Measurements from ENCODE around the gene SLIT3. TPM values are rescaled to one million over a fixed set of nuclear protein-coding genes. Genes with fewer than 3 reads are reported as not detected.

SLIT3 gene
- total RNA-seq, 2 experiments from 2014 or later, result not detected

GRCh38 chr5:168984135-168984675, 316.7 kb downstream of the SLIT3 start:
- H3K36me3 Mint-ChIP-seq (ENCODE audit: low read depth), result no peaks in the 10 kb centered on the region
- no peak overlapping the region for H3K4me3 Mint-ChIP-seq
- ChIA-PET POLR2A (no interaction called here), CTCF (no interaction called here)
- DNase-seq, result no peak
- no peak overlapping the region for H3K27ac Mint-ChIP-seq
- no peaks in the 10 kb centered on the region for H3K4me1 Mint-ChIP-seq
- H3K9me3 Mint-ChIP-seq, result no peaks in the 10 kb centered on the region
- peaks cover 15% of the 10 kb centered on the region for H3K27me3 Mint-ChIP-seq

GRCh38 chr5:168979135-168979534, 321.8 kb downstream of the SLIT3 start:
- no peak for DNase-seq
- H3K27me3 Mint-ChIP-seq, result peaks cover 7% of the 10 kb centered on the region
- no peaks in the 10 kb centered on the region for H3K9me3 Mint-ChIP-seq
- ChIA-PET CTCF (interaction anchor here (1.7 kb wide), 1 partner anchor 9 kb away, joined by 5 read pairs; no protein-coding TSS in a partner anchor), POLR2A (no interaction called here)
- H3K27ac Mint-ChIP-seq, result no peak overlapping the region
- H3K4me1 Mint-ChIP-seq, result no peaks in the 10 kb centered on the region
- H3K36me3 Mint-ChIP-seq (ENCODE audit: low read depth), result no peaks in the 10 kb centered on the region
- H3K4me3 Mint-ChIP-seq, result no peak overlapping the region

DNA sequence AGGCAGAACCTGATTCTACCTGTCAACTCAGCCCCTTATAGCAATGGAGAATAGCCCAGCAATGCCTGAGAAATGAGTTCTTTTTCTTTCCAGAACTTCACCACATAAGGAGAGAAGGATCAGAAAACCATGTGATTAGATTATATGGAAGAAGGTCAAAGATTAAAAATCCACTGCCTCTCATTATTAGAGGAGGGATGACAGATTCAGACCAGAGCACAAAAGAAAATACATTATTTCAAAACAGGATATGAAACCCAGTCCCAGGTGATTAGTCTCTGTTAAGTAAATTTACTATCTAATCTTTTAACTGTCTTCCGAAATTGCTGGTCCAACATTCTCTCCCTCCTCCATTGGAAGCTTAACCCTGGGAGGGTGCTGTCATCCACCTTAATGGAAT, 322.4 kb downstream of the SLIT3 start:
- Mint-ChIP-seq H3K9me3 (no peaks in the 10 kb centered on the region), H3K27me3 (peaks cover 9% of the 10 kb centered on the region), H3K36me3 (ENCODE audit: low read depth) (no peaks in the 10 kb centered on the region), H3K27ac (no peak overlapping the region), H3K4me3 (no peak overlapping the region), H3K4me1 (no peaks in the 10 kb centered on the region)
- DNase-seq, result no peak
- ChIA-PET POLR2A (no interaction called here), CTCF (interaction anchor here (1.7 kb wide), 1 partner anchor 9 kb away, joined by 5 read pairs; no protein-coding TSS in a partner anchor)

GRCh38 chr5:168978015-168978414, 322.9 kb downstream of the SLIT3 start:
- ChIA-PET CTCF (interaction anchor here (1.7 kb wide), 1 partner anchor 10 kb away, joined by 5 read pairs; no protein-coding TSS in a partner anchor), POLR2A (no interaction called here)
- DNase-seq, result no peak
- peaks cover 10% of the 10 kb centered on the region for H3K27me3 Mint-ChIP-seq
- no peaks in the 10 kb centered on the region for H3K4me1 Mint-ChIP-seq
- H3K27ac Mint-ChIP-seq, result no peak overlapping the region
- no peak overlapping the region for H3K4me3 Mint-ChIP-seq
- H3K36me3 Mint-ChIP-seq (ENCODE audit: low read depth), result no peaks in the 10 kb centered on the region
- no peaks in the 10 kb centered on the region for H3K9me3 Mint-ChIP-seq

DNA sequence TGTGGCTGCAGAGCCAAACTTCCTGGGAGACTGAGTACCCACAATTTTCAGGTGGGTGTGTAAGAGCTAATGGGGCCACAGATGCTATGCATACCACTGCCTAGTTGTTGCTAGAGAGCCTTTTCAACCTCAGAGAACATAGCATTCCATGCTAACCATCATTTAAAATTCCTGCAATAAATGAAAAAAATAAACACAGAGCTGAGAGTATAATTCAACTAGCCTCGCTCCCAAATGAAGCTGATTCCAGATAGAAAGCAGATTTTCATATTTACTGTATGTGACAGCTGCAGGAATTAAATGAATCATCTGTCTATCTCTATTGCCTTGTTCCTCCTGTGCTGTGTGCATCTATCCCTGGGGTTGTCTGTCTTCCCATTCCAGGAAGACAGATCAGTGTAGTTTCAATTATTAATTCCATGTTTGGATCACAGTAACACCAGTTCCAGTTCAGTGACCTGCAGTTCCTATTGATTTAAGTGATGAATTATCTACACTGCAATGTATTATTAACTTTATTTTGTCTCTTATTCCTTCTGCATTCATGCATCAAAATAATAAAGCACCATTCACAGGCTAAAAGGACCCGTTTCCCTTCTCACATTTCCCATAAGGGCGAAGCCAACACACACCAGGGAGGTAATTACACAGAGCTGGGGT, 324.5 kb downstream of the SLIT3 start:
- Mint-ChIP-seq H3K9me3 (no peaks in the 10 kb centered on the region), H3K27ac (no peak overlapping the region), H3K36me3 (ENCODE audit: low read depth) (no peaks in the 10 kb centered on the region), H3K4me1 (no peaks in the 10 kb centered on the region), H3K27me3 (peaks cover 10% of the 10 kb centered on the region), H3K4me3 (no peak overlapping the region)
- POLR2A ChIA-PET, result no interaction called here
- no peak for DNase-seq
- CTCF ChIA-PET, result no interaction called here

DNA sequence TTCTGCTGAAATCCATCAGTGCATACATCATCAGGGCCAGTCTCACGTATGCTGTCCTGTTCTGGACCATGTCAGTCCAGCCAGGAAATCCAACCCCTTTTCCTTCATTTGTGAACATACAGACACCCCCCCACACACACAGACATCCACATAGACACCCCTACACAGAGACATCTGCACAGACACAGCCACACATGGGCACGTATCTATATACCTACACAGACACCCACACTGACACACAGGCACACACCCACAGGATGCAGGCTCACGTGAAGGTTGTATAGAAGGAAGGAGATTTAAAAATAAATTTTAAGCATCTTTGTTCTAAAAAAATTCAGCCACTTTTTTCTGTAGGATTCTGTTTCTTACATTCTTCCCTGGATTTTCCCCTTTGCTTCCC, 325.6 kb downstream of the SLIT3 start:
- no peak for DNase-seq
- Mint-ChIP-seq H3K27ac (no peak overlapping the region), H3K4me3 (no peak overlapping the region), H3K36me3 (ENCODE audit: low read depth) (no peaks in the 10 kb centered on the region), H3K27me3 (peaks cover 5% of the 10 kb centered on the region), H3K9me3 (no peaks in the 10 kb centered on the region), H3K4me1 (no peaks in the 10 kb centered on the region)
- ChIA-PET CTCF (no interaction called here), POLR2A (no interaction called here)

DNA sequence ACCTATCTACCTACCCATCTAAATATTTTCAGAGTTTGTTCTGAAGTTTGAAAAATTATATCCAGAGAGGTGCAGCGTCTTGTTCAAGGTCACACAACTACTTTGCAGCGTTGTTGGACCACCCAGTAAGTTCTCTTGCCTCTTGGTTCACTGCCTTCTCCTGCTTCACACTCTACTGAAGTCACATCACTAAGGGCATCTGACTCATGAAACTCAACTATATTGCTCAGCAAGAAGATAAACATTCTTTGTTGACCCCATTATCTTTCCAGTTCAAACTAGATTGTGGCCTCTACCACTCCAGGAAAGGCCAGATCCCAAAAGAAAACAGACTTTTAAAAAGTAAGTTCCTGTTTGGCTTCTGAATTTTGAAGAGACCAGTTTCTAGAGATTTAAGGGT, 326.9 kb downstream of the SLIT3 start:
- Mint-ChIP-seq H3K4me1 (no peaks in the 10 kb centered on the region), H3K4me3 (no peak overlapping the region), H3K27ac (no peak overlapping the region), H3K36me3 (ENCODE audit: low read depth) (no peaks in the 10 kb centered on the region), H3K9me3 (no peaks in the 10 kb centered on the region), H3K27me3 (peaks cover 5% of the 10 kb centered on the region)
- ChIA-PET CTCF (no interaction called here), POLR2A (no interaction called here)
- DNase-seq, result no peak

GRCh38 chr5:168972731-168973130, 328.2 kb downstream of the SLIT3 start:
- Mint-ChIP-seq H3K4me3 (no peak overlapping the region), H3K27ac (no peak overlapping the region), H3K27me3 (peaks cover 5% of the 10 kb centered on the region), H3K36me3 (ENCODE audit: low read depth) (no peaks in the 10 kb centered on the region), H3K4me1 (no peaks in the 10 kb centered on the region), H3K9me3 (no peaks in the 10 kb centered on the region)
- ChIA-PET CTCF (no interaction called here), POLR2A (no interaction called here)
- no peak for DNase-seq

DNA sequence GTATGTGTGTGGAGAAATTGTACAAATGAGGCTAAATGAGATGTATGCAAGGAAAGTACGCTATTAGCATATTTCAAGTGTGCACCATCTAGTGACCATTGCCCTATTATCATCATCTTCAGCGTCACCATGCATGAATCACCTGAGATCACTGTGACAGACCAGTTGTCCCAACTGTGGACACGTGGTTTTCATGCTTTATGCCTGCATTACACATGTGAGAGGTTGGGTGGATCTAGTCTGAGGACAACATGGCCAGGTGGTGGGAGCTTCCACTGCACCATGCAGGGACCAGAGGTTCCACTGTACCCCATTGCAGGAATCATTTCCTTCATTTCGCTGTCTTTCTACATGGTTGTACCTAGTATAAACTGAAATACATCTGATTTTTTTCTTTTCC, 329.8 kb downstream of the SLIT3 start:
- CTCF ChIA-PET, result no interaction called here
- POLR2A ChIA-PET, result no interaction called here
- H3K27me3 Mint-ChIP-seq, result peaks cover 5% of the 10 kb centered on the region

DNA sequence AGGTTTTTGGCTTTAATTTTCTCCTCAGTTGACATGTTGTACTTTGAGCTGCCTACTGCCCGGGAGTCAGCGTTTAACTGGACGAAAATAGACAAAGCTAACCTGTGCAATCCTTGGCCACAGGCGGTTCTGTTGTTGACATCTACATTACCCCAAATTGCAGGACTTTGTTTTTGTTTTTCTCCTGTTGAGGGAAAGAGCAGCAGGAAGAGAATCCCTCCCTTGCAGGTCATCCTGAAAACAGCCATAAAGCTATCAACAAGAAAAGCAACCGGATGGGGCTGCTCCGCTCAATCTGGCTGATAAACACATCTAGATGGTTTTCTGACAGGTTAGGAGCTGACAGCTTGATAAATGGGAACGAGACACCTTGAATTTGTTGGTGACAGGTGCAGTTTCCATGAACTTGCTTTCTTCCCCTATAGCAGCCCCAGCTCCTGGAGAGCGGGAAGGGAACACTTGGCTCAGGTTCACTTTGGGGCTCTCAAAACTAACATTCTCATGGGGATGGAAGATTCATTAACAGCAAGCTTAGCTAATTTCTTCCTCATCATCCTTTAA, 331.5 kb downstream of the SLIT3 start:
- Mint-ChIP-seq H3K4me3 (no peak overlapping the region), H3K27me3 (peaks cover 5% of the 10 kb centered on the region), H3K4me1 (no peaks in the 10 kb centered on the region), H3K27ac (no peak overlapping the region), H3K36me3 (ENCODE audit: low read depth) (no peaks in the 10 kb centered on the region), H3K9me3 (no peaks in the 10 kb centered on the region)
- POLR2A ChIA-PET, result no interaction called here
- CTCF ChIA-PET, result interaction anchor here (1.2 kb wide), 1 partner anchor 18 kb away, joined by 7 read pairs; no protein-coding TSS in a partner anchor
- DNase-seq, result no peak

More for the DNA sequence above, 329.8 kb downstream of the SLIT3 start:
- no peaks in the 10 kb centered on the region for H3K4me1 Mint-ChIP-seq
- H3K27ac Mint-ChIP-seq, result no peak overlapping the region
- H3K4me3 Mint-ChIP-seq, result no peak overlapping the region
- no peaks in the 10 kb centered on the region for H3K36me3 Mint-ChIP-seq (ENCODE audit: low read depth)
- DNase-seq, result no peak
- no peaks in the 10 kb centered on the region for H3K9me3 Mint-ChIP-seq

DNA sequence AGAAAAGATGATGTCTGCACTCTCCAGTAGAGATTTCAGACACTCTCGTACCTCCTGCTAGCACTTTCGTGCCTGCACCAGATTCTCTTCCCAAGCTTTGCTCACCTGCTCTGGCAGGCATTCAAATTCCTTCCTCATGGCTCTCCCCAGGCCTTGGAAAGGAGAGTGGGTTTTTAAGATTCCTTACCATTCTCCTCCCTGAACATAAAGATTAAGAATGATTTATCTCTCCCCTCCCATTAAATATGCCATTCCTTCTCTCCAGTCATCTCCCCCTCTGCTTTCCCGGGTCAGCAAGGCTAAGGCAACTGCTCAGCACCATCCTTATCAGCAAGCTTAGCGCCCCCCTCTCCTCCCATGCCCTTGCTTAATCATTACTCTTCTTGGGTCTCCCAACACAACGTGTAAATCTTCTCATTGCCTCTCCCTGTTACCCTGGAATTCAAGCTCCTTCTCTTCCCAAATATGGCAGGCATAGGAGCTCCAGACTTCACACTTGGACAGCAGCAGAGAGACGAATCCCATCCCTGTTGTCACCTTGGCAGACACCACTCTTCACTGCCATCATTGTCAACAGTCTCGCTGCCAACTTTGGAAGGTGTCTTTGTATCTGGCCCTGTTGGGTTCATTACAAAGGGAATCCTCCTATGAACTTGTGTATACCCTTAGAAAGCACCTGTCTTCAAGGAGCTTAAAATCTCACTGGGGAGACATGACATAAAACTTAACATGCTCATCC, 332.9 kb downstream of the SLIT3 start:
- Mint-ChIP-seq H3K4me3 (no peak overlapping the region), H3K4me1 (no peaks in the 10 kb centered on the region), H3K9me3 (no peaks in the 10 kb centered on the region), H3K36me3 (ENCODE audit: low read depth) (no peaks in the 10 kb centered on the region), H3K27me3 (peaks cover 3% of the 10 kb centered on the region), H3K27ac (no peak overlapping the region)
- no peak for DNase-seq
- ChIA-PET POLR2A (no interaction called here), CTCF (interaction anchor here (1.2 kb wide), 1 partner anchor 19 kb away, joined by 7 read pairs; no protein-coding TSS in a partner anchor)

GRCh38 chr5:168965638-168966037, 335.3 kb downstream of the SLIT3 start:
- Mint-ChIP-seq H3K27ac (no peak overlapping the region), H3K9me3 (no peaks in the 10 kb centered on the region), H3K27me3 (no peaks in the 10 kb centered on the region), H3K36me3 (ENCODE audit: low read depth) (no peaks in the 10 kb centered on the region), H3K4me3 (no peak overlapping the region), H3K4me1 (peaks cover 4% of the 10 kb centered on the region)
- ChIA-PET CTCF (no interaction called here), POLR2A (no interaction called here)
- DNase-seq, result no peak

DNA sequence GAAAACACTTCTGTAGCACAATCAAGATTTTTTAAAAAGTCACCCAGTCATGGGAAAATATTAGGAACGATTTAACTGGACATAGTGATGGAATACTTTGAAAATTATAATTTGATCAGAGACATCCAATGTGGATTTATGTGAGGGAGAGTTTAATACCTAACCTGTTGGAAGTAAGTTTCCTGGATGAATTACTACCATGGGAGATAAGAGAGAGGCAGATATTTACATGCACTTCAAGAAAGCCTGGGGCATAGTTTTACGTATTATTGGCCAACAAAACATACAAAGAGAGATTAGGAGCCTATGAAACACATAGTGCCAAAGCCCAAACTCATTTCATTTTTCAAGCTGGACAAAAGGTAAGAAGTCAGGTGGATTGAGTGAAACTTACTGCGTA, 336.8 kb downstream of the SLIT3 start:
- Mint-ChIP-seq H3K9me3 (no peaks in the 10 kb centered on the region), H3K36me3 (ENCODE audit: low read depth) (no peaks in the 10 kb centered on the region), H3K4me1 (peaks cover 8% of the 10 kb centered on the region), H3K4me3 (no peak overlapping the region), H3K27ac (no peak overlapping the region), H3K27me3 (no peaks in the 10 kb centered on the region)
- CTCF ChIA-PET, result no interaction called here
- POLR2A ChIA-PET, result no interaction called here
- DNase-seq, result no peak
